HT-29 (cell line): Measurements from ENCODE around the gene ARFGAP3. TPM values are rescaled to one million over a fixed set of nuclear protein-coding genes. Genes with fewer than 3 reads are reported as not detected.
"Not testable (repeated sequence)": the region's sequence is repeated elsewhere in the genome, so short reads cannot be mapped to it uniquely, and the experiment has no call there.

Experiments
- DNase-seq: peaks from one replicate; pipeline ENCODE4 v3.0.0-alpha.2; 2015; ENCODE audit warnings: low spot score
- small RNA-seq: library from RNA; depleted of rRNA; stranded (forward); fragments of <200 nt; gene quantifications from one replicate; pipeline ENCODE3, GENCODE V24; 2014
- total RNA-seq: library from RNA; depleted of rRNA; stranded (reverse); fragments of >200 nt; shearing (Covaris generic); gene quantifications from 2 replicates; pipeline ENCODE4 v1.2.3, GENCODE V29; 2014; rRNA removed

ARFGAP3 gene
- total RNA-seq, 1 experiment from 2014 or later: 6.8 TPM

DNA sequence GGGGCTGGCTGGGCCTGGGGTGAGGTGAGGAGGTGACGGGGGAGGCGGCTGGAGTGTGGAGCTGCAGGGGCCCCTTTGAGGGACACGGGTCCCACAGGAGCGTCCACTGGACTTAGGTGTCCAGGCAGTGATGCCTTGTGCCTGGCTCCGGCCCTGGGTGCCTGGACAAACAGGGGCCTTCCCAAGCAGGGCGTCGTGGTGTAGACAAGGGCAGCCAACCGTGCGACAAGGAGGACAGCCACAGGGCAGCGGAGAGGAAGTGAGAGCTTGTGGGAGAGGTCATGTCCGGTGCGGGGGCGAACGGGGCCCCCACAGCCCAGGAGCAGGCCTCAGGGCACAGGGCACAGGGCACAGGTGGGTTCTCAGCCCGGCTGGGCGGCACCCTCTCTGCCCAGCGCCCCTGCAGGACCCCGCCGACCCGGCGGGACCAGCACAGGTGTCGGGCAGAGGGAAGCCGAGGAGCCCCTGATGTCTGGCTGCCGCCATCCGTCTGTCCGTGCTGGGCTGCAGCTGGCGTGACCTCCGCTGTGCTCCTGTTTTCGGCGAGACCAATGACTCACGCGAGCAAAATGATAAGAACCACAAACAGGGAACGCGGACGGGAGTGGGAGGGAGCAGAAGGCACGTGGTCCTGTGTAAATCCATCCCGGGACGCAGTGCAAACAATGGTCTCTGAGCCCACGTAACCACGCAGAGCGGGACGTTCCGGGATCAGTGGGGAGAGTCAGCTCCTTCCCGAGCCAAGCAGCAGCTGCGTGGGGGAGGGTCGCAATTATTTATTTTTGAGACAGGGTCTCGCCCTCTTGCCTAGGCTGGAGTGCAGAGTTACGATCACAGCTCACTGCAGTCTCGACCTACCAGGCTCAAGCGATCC is 87.3 kb downstream of the ARFGAP3 start:
- DNase-seq: peak; percentile 44

DNA sequence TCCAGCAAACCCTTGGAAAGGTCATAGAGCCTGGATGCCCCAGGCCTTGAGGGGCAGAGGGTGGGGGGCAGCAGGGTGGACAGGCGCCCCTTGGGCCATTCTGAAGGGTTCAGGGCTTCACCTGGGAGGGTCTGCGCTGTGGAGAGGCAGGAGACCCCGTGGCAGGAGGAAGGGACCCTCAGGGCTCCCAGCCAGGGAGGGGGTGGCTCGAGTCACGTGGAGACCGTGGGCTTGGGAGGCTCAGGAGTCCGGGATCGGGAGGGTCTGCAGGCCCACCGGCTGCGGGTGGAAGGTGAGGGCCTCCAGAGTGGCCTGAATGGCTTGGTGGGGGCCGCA is 87.9 kb downstream of the ARFGAP3 start:
- no peak for DNase-seq

GRCh38 chr22:42768385-42769035 is 88.6 kb downstream of the ARFGAP3 start:
- DNase-seq: no peak

GRCh38 chr22:42766860-42767259 is 90.2 kb downstream of the ARFGAP3 start:
- no peak for DNase-seq

GRCh38 chr22:42764895-42765363 is 92.1 kb downstream of the ARFGAP3 start:
- DNase-seq: no peak

GRCh38 chr22:42763965-42764480 is 93.0 kb downstream of the ARFGAP3 start:
- DNase-seq: no peak

DNA sequence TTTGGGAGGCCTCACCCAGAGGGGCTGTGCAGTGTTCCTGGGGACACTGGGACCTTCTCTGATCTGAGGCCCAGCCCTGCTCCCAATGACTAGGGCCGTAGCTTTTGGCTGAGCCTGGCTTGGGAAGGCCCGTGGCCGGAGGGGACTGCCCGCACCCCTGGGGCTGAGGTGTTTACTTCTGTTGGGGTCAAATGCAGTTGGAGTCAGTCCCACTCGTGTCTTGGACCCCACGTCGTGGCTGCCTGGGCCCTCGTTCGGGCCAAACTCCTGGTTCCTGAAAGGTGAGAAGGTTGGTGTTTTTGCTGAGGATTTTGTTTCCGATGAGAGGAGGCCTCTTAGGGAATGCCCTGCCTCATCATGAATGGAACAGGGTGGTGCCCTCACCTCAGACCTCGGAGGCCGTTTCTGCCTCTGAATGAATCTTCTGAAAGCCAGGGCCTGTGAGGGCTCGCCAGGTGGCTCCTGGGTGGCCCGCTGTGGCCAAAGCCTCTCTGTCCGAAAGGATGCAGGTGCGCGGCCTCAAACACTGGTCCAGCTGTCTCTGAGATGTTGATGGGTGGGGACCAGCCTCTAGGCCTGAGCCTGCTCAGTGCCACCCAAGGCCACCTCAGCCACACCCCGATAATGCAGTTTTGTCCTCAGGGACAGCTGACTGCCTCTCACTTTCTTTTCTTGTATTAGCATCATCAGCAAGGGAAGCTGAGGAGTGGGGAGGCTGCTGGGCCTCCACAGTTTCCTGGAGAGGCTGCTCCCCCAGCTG is 96.1 kb downstream of the ARFGAP3 start:
- DNase-seq: no peak

DNA sequence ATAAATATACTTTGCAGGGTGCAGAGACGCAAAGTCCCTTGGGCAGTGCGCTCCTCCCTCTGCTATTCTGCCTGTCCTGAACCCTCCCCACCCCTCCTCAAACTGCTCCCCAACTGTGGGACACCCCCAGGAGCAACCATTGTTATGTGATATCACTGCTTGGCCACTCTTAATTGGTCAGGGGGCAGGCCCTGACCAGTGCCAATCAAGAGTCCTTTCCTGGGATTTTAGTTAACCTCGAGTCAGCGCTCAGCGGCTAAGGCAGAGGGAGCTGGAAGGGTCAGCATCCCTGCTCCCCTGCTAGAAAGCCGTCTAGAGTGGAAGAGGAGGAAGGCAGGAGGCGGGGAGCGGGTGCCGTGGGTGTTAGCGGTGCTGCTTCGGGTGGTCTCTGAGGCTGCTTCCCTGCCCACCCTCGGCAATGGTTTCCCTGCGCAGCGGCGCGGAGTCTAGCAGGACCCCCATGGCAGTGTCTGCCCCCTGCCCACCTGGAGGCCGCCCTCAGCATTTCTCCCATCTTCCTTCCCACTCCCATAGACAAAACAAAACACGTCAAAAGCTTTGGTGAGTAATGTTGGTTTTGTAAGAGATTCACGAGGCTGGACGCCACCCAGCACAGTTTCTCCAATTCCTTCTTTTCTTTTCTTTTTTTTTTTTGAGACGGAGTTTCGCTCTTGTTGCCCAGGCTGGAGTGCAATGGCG is 98.0 kb downstream of the ARFGAP3 start:
- DNase-seq: no peak

- not testable (repeated sequence) for DNase-seq
Observed at GRCh38 chr22:42755553-42755952, 101.5 kb downstream of the ARFGAP3 start.

DNA sequence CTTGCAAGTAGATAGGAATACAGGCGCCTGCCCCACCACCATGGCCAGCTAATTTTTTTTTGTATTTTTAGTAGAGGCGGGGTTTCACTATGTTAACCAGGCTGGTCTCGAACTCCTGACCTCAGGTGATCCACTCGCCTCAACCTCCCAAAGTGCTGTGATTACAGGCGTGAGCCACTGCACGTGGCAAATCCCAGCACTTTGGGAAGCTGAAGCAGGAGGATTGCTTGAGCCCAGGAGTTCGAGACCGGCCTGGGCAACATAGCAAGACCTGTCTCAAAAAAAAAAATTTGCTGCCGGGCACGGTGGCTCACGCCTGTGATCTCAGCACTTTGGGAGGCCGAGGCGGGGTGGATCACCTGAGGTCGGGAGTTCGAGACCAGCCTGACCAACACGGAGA is 102.0 kb downstream of the ARFGAP3 start:
- not testable (repeated sequence) for DNase-seq

GRCh38 chr22:42754658-42755057 is 102.4 kb downstream of the ARFGAP3 start:
- no peak for DNase-seq

DNA sequence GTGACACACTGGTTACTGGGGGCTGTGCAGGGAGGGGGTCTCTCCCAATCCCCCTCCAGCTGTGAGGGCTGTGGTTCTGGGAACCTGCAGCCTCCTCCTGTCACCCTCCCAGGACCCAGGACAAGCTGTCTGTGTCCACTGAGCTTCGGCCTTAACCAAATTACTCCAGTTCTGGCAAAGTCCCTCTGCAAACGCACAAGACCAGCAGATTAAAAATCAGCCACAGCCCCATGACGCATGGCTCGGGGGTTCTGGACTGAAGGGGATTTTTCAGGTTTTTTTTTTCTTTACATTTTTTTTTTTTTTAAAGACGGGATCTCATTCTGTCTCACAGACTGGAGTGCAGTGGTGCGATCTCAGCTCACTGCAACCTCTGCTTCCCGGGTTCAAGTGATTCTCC is 104.2 kb downstream of the ARFGAP3 start:
- no peak for DNase-seq

DNA sequence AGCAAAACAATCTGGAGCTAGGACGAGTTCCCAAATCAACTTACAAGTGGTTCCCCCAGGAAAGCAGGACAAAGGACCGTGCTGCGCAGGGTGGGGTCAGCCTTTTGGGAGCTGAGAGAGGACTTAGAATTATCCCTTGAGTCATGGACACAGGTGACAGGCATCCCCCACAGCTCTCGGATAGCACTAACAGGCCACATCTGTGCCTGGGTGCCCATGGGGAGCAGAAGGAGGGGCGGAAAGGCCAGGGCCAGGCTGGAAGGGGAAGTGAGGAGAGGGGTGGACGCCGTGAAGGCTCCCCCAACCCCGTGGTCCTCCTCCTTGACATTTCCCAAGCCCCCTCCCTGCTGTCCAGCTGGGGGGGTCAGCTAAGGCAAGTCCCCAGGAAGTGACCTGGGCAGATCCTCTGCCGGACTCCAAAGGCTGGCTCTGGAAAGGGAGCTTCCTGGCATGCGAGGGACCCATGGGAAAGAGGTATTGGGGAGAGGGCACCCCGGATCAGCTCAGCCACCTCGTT is 104.8 kb downstream of the ARFGAP3 start:
- DNase-seq: no peak

DNA sequence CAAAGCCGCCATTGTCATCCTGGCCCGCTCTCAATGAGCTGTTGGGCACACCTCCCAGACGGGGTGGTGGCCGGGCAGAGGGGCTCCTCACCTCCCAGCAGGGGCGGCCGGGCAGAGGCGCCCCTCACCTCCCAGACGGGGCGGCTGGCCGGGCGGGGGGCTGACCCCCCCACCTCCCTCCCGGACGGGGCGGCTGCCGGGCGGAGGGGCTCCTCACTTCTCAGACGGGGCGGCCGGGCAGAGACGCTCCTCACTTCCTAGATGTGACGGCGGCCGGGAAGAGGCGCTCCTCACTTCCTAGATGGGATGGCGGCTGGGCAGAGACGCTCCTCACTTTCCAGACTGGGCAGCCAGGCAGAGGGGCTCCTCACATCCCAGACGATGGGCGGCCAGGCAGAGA is 106.7 kb downstream of the ARFGAP3 start:
- DNase-seq: not testable (repeated sequence)

- DNase-seq: no peak
Observed at GRCh38 chr22:42747701-42748513, 109.2 kb downstream of the ARFGAP3 start.

Small RNA genes within 50 kb of the gene (small RNA-seq; reads per million reads assigned to genes)
- gene RF00019: not detected

Other genes with a start within 250 kb of the ARFGAP3 start
- 30.2 and 33.7 TPM in 2 replicates for gene POLDIP3, start 242.4 kb downstream of the ARFGAP3 start, total RNA-seq
- gene ATP5MGL, start 216.7 kb downstream of the ARFGAP3 start, total RNA-seq: not detected in 2 replicates
- 80.5 and 87.8 TPM in 2 replicates for gene CYB5R3, start 207.9 kb downstream of the ARFGAP3 start, total RNA-seq
- 36.6 and 49.2 TPM in 2 replicates for gene A4GALT, start 136.4 kb downstream of the ARFGAP3 start, total RNA-seq
- 42.9 and 44.8 TPM in 2 replicates for gene PACSIN2, start 157.9 kb upstream of the ARFGAP3 start, total RNA-seq
- gene TTLL1, start 232.1 kb upstream of the ARFGAP3 start, total RNA-seq: 1.6 and 2.5 TPM in 2 replicates